BLaER1 (cell line): Measurements from ENCODE around the gene LZTFL1.

Experiments
- H3K27ac ChIP-seq: shearing (Covaris generic); formaldehyde crosslinking; 2 replicates; pipeline ENCODE4 v1.8.1; 2022
- H3K27me3 ChIP-seq: shearing (Covaris generic); formaldehyde crosslinking; 2 replicates; pipeline ENCODE4 v1.8.1; 2022
- H3K36me3 ChIP-seq: shearing (Covaris generic); formaldehyde crosslinking; 2 replicates; pipeline ENCODE4 v1.8.1; 2022
- H3K4me1 ChIP-seq: shearing (Covaris generic); formaldehyde crosslinking; 2 replicates; pipeline ENCODE4 v1.8.1; 2022
- H3K4me2 ChIP-seq: shearing (Covaris generic); formaldehyde crosslinking; 2 replicates; pipeline ENCODE4 v1.8.1; 2022
- H3K4me3 ChIP-seq: shearing (Covaris generic); formaldehyde crosslinking; 2 replicates; pipeline ENCODE4 v1.8.1; 2022
- H3K9ac ChIP-seq: shearing (Covaris generic); formaldehyde crosslinking; 2 replicates; pipeline ENCODE4 v1.8.1; 2022
- H3K9me3 ChIP-seq: shearing (Covaris generic); formaldehyde crosslinking; 2 replicates; pipeline ENCODE4 v1.8.1; 2022
- H4K20me1 ChIP-seq: shearing (Covaris generic); formaldehyde crosslinking; 2 replicates; pipeline ENCODE4 v1.8.1; 2022
- Cebpa-rat ChIP-seq: shearing (Covaris generic); IDR thresholded peaks from 2 replicates; pipeline ENCODE4 v1.8.1; 2022

Gene LZTFL1

DNA sequence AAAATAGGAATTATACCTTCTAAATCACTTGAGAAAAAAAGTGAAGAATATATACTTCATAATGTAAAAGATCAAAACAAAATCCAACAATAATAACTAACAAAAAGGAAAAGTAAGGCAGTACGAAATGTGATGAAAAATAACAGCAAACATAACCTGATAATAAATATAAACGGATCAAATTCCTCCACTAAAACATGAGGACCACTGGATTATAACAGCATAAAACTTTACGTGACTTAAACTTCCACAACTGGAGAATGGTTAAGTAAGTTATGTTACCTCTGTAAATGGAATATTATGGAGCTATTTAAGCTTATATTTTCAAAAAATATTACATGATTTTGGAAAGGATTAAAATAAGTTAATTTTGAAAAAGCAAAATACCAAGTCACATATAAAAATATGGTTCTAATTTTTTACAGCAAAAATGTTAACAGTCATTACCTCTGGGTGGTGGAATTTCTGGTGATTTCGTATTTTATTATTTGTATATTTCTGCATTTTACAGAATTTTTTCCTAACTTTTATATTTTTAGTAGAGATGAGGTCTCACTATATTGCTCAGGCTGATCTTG is 52.6 kb downstream of the LZTFL1 start:
- H3K9me3 ChIP-seq: peaks cover 27% of the 10 kb centered on the region
- no peak overlapping the region for H3K27ac ChIP-seq
- no peak overlapping the region for H3K9ac ChIP-seq
- H3K4me3 ChIP-seq: no peak overlapping the region
- no peaks in the 10 kb centered on the region for H4K20me1 ChIP-seq
- peaks cover 1% of the 10 kb centered on the region; the same call in 1 of the 2 replicates for H3K27me3 ChIP-seq
- H3K36me3 ChIP-seq: no peaks in the 10 kb centered on the region
- peaks cover 26% of the 10 kb centered on the region for H3K4me1 ChIP-seq
- TF ChIP-seq Cebpa-rat: no peak
- H3K4me2 ChIP-seq: no peak overlapping the region

DNA sequence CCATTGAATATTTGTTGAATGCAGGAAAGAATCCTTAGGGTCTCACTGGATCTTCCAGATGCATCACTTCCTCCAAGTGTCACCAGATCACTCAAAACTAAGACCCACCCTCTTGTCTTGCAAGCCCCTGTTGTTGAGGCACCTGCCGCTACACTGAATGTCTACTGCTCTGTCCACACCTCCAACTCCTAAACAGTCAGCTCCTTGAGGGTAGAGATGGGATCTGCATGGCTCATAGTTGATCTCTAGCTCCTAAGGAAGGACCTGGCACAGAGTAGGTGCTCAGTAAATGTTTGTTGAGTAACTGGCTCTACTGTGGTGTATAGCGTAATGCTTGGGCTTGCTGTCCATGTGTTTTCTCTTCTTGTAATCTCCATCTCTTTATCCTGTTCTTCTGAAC is 54.4 kb downstream of the LZTFL1 start:
- H3K4me1 ChIP-seq: peaks cover 25% of the 10 kb centered on the region
- TF ChIP-seq Cebpa-rat: no peak
- H4K20me1 ChIP-seq: no peaks in the 10 kb centered on the region
- H3K27ac ChIP-seq: no peak overlapping the region
- H3K36me3 ChIP-seq: no peaks in the 10 kb centered on the region
- no peak overlapping the region for H3K4me3 ChIP-seq
- no peak overlapping the region for H3K4me2 ChIP-seq
- no peaks in the 10 kb centered on the region for H3K27me3 ChIP-seq
- peaks cover 27% of the 10 kb centered on the region for H3K9me3 ChIP-seq
- H3K9ac ChIP-seq: no peak overlapping the region

DNA sequence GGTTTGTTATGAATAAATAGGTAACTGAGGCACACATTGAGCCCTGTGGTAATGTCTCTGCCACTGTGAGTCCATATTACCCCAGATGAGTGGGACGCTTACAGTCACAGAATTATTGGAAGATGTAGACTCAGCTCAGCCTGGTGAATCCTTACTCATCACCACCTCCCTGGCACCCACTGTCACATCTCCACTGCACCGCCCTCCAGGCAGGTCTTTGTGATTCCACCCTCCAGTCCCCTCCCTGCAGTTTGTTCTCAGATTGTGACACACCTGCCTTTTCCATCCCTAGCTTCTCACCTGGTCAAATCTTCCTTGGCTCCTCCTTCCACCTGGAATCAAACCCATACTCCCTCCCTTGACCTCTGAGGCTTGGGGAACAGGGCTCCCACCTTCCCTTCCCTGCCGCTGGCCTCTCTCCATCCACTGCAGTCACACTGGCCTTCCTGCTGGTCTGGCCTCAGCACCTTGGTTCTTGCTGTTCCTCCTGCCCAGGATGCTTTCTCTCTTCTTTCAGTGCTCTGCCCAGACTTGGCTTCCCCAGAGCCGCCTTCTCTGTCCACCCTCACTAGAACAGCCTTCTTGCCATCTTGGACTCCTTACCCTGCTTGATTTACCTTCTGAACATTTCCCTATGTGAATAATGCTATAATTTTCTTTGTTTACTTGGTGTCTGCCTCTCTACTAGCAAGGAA is 55.0 kb downstream of the LZTFL1 start:
- Histone ChIP-seq H3K4me3 (no peak overlapping the region), H3K27ac (no peak overlapping the region), H4K20me1 (no peaks in the 10 kb centered on the region), H3K9ac (no peak overlapping the region), H3K4me1 (peaks cover 19% of the 10 kb centered on the region), H3K9me3 (peaks cover 27% of the 10 kb centered on the region), H3K27me3 (no peaks in the 10 kb centered on the region), H3K4me2 (no peak overlapping the region), H3K36me3 (no peaks in the 10 kb centered on the region)
- no peak for TF ChIP-seq Cebpa-rat

DNA sequence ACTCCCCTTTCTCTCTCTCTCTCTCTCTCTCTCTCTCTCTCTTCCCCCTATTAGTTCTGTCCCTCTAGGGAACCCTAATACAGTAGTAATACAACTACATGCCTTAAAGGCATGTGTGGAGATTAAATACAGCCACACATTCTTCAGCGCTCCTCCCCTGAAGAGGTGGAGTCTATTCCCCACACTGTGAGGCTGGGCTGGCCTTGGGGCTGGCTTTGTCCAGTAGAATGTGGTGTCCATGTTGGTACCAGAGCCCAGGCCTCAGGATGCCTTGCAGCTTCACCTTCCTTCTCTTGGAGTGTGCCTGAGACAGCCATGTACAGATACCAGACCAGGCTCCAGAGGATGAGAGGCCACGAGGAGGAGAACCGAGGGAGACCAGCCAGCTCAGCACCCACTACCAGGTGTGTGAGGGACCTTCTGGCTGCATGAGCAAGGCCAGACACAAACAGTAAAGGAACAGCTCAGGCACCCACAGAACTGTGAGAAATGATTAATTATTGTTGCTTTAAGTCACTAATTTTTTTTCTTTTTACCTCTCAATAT is 56.2 kb downstream of the LZTFL1 start:
- Histone ChIP-seq H3K9me3 (peaks cover 27% of the 10 kb centered on the region), H3K27me3 (no peaks in the 10 kb centered on the region), H3K27ac (no peak overlapping the region), H4K20me1 (no peaks in the 10 kb centered on the region), H3K4me1 (peaks cover 6% of the 10 kb centered on the region), H3K4me2 (no peak overlapping the region), H3K9ac (no peak overlapping the region), H3K36me3 (no peaks in the 10 kb centered on the region), H3K4me3 (no peak overlapping the region)
- TF ChIP-seq Cebpa-rat: no peak

DNA sequence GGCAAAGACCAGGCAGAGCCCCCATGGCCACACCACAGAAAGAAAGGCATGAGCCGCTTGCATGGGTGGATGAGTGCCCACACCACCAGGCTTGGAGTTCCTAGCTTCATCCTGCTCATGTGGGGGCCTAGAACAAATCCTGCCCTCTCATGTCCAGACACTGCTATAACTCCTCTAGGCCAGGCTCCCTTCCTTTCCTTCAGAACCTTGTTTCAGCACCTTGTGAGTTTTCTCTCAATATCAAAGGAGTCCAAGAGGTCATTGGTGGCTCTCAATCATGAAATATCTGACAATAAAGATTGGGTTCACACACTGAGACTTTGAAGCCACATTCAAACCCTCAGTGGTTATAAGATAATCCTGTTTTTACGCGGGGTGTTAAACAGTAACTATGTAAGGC is 58.3 kb downstream of the LZTFL1 start:
- Histone ChIP-seq H3K27me3 (no peaks in the 10 kb centered on the region), H3K27ac (no peak overlapping the region), H3K36me3 (no peaks in the 10 kb centered on the region), H3K4me1 (no peaks in the 10 kb centered on the region), H3K9me3 (peaks cover 9% of the 10 kb centered on the region; the same call in 1 of the 2 replicates), H3K4me2 (no peak overlapping the region), H3K9ac (no peak overlapping the region), H4K20me1 (no peaks in the 10 kb centered on the region), H3K4me3 (no peak overlapping the region)
- TF ChIP-seq Cebpa-rat: no peak

DNA sequence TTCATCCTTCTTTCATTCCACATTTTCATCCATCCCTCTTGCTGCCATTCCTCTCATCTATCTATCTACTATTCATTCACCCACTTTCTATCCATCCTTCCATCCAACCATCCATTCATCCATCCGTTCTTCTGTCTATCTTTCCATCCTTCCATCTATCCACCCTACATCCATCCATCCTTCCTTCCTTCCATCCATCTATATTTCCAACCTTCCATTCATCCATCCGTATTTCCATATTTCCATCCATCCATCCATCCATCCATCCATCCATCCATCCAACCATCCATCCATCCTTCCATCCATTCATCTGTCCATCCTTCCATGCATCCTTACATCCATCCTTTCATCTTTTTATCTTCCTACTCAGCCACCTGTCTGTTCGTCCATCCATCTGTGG is 59.5 kb downstream of the LZTFL1 start:
- H3K9ac ChIP-seq: no peak overlapping the region
- no peaks in the 10 kb centered on the region; the same call in 1 of the 2 replicates for H3K9me3 ChIP-seq
- H4K20me1 ChIP-seq: no peaks in the 10 kb centered on the region
- no peak for TF ChIP-seq Cebpa-rat
- H3K4me1 ChIP-seq: no peaks in the 10 kb centered on the region
- H3K36me3 ChIP-seq: no peaks in the 10 kb centered on the region
- H3K4me3 ChIP-seq: no peak overlapping the region
- no peaks in the 10 kb centered on the region for H3K27me3 ChIP-seq
- H3K27ac ChIP-seq: no peak overlapping the region
- H3K4me2 ChIP-seq: no peak overlapping the region

DNA sequence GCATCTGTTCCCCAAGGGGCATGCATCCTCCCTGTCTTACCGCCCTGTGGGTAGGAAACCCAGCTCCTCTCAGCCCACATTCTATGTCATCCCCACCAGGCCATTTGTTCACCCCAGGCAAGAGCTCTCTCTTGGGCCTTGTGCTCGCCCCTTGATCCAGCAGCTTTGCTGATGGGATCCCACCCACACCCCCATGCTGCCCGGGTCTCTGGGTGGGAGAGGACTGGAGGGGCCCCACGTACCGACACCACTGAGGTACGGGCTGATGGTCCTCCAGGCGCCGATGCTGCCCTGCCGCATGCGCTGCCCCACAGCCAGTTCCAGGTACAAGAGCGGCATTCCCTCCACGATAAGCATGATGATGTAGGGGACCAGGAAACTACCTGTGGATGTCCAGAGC is 60.1 kb downstream of the LZTFL1 start:
- Histone ChIP-seq H3K4me3 (no peak overlapping the region), H3K9ac (no peak overlapping the region), H3K9me3 (no peaks in the 10 kb centered on the region), H3K36me3 (no peaks in the 10 kb centered on the region), H3K4me1 (no peaks in the 10 kb centered on the region), H3K4me2 (no peak overlapping the region), H3K27me3 (no peaks in the 10 kb centered on the region), H3K27ac (no peak overlapping the region), H4K20me1 (no peaks in the 10 kb centered on the region)
- TF ChIP-seq Cebpa-rat: no peak

DNA sequence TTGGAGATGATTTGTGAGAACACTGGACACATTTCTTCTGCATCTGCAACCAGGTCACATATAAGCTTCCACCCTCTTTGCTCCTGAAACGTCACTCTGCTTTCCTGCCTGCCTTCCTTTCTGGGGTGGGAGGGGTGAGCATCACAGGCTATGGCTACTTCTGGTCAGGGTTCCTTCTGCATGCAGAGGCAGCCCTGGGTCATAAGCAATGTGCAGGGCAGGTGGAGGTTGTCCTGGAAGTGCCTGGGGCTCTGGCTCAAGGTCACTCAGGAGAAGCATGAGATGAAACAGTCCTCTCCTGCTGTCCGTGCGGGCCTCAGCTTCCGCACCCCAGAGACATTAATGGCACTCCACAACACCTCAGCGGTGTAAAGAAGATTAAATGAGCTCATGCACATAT is 60.6 kb downstream of the LZTFL1 start:
- Histone ChIP-seq H3K27me3 (no peaks in the 10 kb centered on the region), H4K20me1 (no peaks in the 10 kb centered on the region), H3K4me3 (no peak overlapping the region), H3K4me2 (no peak overlapping the region), H3K9me3 (no peaks in the 10 kb centered on the region), H3K4me1 (no peaks in the 10 kb centered on the region), H3K27ac (no peak overlapping the region), H3K9ac (no peak overlapping the region), H3K36me3 (no peaks in the 10 kb centered on the region)
- TF ChIP-seq Cebpa-rat: no peak

DNA sequence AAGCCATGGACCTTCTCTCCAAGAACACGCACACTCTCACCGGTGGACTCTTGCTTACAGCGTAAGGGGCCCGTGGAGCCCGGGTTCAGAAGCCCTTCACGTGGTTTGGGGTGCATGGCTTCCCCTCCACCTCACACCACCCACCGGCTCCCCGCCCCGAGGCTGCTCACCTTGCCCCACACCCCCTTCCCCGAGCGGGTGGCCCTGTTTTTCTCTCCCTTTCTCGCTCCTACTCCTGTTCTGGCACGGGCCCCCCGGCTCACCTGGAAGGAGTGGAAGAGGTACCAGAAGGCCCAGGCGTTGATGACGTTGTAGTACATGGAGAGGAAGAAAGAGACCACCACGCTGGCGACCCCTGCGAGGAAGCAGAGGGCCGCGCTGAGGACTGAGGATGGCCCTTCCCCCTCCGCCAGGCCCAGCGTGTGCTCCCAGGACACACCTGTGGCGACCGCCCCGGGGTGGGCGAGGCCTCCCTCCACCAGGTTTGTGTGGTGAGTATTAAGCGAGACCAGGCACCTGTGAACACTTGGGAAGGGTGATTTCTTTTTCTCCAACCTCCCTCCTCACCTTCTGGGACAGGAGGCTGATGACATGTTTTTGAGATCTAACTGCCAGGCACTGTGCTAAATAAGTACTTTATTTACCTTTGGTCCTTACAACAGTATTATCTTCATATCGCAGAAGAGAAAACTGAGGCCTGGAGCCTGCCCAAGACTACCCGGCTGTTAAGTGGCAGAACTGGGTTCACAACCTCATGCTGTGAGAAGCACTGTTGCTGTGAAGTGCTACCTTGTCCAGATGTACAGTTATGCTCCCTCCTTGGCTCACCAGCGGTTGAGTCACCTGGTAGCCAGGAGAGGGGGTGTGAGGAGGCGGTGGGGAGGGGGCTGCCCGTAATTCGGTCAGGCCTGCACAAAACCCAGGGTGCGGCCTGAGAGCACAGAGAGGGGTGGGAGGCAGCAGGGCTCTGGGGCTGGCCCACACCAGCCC is 61.9 kb downstream of the LZTFL1 start:
- Histone ChIP-seq H3K36me3 (no peaks in the 10 kb centered on the region), H3K9ac (no peak overlapping the region), H3K27ac (no peak overlapping the region), H3K4me1 (no peaks in the 10 kb centered on the region), H3K4me3 (no peak overlapping the region), H3K27me3 (no peaks in the 10 kb centered on the region), H3K4me2 (no peak overlapping the region), H4K20me1 (no peaks in the 10 kb centered on the region), H3K9me3 (no peaks in the 10 kb centered on the region)
- no peak for TF ChIP-seq Cebpa-rat
